ENCODE results near the gene TNFAIP8. TPM values are rescaled to one million over a fixed set of nuclear protein-coding genes. Genes with fewer than 3 reads are reported as not detected.
A peak's percentile ranks its signal among the peaks of the same experiment; 100 is the strongest.
"Not testable (repeated sequence)": the region's sequence is repeated elsewhere in the genome, so short reads cannot be mapped to it uniquely, and the experiment has no call there.

Gene TNFAIP8
- total and polyA plus RNA-seq, 2 experiments from 2014 or later = 10.3 to 14.8 TPM

GRCh38 chr5:119411361-119412278 is 55.8 kb downstream of the TNFAIP8 start:
- Histone ChIP-seq H3K4me2 (ENCODE audit: unreplicated experiment) (peak overlapping the region; percentile 95), H3K9ac (peak overlapping the region; percentile 88), H3K4me1 (ENCODE audit: insufficient read depth) (peaks cover 9% of the 10 kb centered on the region), H3K36me3 (ENCODE audit: low read depth) (no peaks in the 10 kb centered on the region), H3K27ac (peak overlapping the region; percentile 89), H3F3A (ENCODE audit: insufficient read depth) (peaks cover 15% of the 10 kb centered on the region), H3K79me2 (ENCODE audit: insufficient read depth) (no peaks in the 10 kb centered on the region), H3K9me3 (ENCODE audit: low read depth) (no peaks in the 10 kb centered on the region), H2AFZ (peak overlapping the region; percentile 98), H3K9me2 (ENCODE audit: insufficient read depth) (no peaks in the 10 kb centered on the region), H3K4me3 (peak overlapping the region; percentile 92), H3K27me3 (replicated peaks; ENCODE audit: insufficient read depth) (no peaks in the 10 kb centered on the region), H4K20me1 (ENCODE audit: insufficient read depth) (no peaks in the 10 kb centered on the region)
- in situ Hi-C loops (cut with MboI) = loop anchor here (10.0 kb wide), 1 partner anchor 387 kb away; no protein-coding TSS in a partner anchor
- peak; percentile 89 for DNase-seq
- TF ChIP-seq EZH2 (IDR thresholded peaks at IDR 0.05; ENCODE audit: insufficient read depth, poor library complexity, severe bottlenecking) = no peak
- TF ChIP-seq EZH2phosphoT487 (IDR thresholded peaks at IDR 0.05; ENCODE audit: insufficient read depth, low read depth) = no peak
- 1% methylated on average over 15 of the region's 15 CpGs for WGBS, 2 experiments (ENCODE audit: low coverage in 1 of 2, low lambda C conversion rate in 2 of 2, missing lambda C conversion rate in 2 of 2)

DNA sequence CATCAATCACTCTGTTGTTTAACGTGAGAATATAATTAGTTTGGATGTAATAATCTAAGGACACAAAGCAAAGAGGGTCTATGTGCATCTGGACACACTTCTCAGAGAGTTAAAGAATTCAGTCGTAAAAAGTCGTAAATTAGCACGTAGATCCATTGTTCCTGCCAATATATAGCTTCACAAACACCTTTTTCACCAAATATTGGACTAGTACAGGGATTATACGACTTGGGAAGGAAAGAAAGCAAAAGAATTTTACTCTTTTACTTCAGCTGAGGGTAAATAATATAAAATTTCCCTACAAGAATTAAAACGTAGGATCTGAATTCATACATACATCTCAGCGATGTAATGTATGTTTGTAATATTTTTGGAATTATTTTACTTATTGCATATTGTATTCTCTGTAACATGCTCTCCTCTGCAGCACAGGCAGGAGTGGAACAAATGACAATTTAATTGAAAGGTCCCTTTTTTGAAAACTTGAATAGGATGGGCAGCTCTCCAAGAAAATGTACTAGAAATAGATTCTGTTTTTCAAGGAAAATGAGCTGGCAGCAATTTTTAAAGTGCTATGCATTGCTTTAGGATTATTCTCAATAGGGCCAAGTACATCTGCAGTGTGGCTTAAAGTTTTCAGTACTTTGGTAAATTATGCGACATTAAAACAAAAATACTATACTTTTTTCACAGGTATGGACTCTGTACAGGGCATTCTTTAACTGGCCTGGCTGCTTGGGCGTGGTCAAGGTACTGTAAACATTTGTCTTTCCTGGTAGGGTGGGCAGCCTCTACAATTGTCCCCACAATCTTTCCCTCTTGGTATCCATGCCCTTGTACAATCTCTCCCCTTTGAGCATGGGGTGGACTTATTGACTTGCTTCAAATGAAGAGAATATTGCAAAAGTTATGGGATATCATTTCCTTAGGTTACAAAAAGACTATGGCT is 56.7 kb downstream of the TNFAIP8 start:
- WGBS, 2 experiments (ENCODE audit: low coverage in 1 of 2, low lambda C conversion rate in 2 of 2, missing lambda C conversion rate in 2 of 2) = 28 to 29% methylated on average over 9 of the region's 9 CpGs
- no peak for DNase-seq
- Histone ChIP-seq H3K36me3 (ENCODE audit: low read depth) (no peaks in the 10 kb centered on the region), H3K4me2 (ENCODE audit: unreplicated experiment) (peak overlapping the region; percentile 95), H2AFZ (peak overlapping the region; percentile 98), H3F3A (ENCODE audit: insufficient read depth) (peaks cover 15% of the 10 kb centered on the region), H3K9ac (no peak overlapping the region), H3K9me2 (ENCODE audit: insufficient read depth) (no peaks in the 10 kb centered on the region), H3K4me1 (ENCODE audit: insufficient read depth) (peaks cover 9% of the 10 kb centered on the region), H4K20me1 (ENCODE audit: insufficient read depth) (no peaks in the 10 kb centered on the region), H3K4me3 (peak overlapping the region; percentile 92; the same call in 1 of the 2 replicates), H3K27me3 (replicated peaks; ENCODE audit: insufficient read depth) (no peaks in the 10 kb centered on the region), H3K9me3 (ENCODE audit: low read depth) (no peaks in the 10 kb centered on the region), H3K79me2 (ENCODE audit: insufficient read depth) (no peaks in the 10 kb centered on the region), H3K27ac (no peak overlapping the region)
- in situ Hi-C loops (cut with MboI) = loop anchor here (10.0 kb wide), 1 partner anchor 388 kb away; no protein-coding TSS in a partner anchor
- TF ChIP-seq EZH2phosphoT487 (IDR thresholded peaks at IDR 0.05; ENCODE audit: insufficient read depth, low read depth) (no peak), EZH2 (IDR thresholded peaks at IDR 0.05; ENCODE audit: insufficient read depth, poor library complexity, severe bottlenecking) (no peak)

DNA sequence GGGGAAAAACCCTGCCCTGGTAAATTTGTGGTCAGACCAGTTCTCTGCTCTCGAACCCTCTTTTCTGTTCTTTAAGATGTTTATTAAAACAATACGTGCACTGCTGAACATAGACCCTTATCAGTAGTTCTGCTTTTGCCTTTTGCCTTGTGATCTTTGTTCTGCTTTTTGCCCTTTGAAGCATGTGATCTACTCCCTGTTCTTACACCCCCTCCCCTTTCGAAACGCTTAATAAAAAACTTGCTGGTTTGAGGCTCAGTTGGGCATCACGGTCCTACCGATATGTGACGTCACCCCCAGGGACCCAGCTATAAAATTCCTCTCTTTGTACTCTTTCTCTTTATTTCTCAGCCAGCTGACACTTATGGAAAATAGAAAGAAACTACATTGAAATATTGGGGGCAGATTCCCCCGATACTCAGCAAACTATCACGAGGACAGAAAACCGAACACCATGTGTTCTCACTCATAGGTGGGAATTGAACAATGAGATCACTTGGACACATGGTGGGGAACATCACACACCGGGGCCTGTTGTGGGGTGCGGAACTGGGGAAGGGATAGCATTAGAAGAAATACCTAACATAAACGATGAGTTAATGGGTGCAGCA is 58.4 kb downstream of the TNFAIP8 start:
- WGBS, 2 experiments (ENCODE audit: low coverage in 1 of 2, low lambda C conversion rate in 2 of 2, missing lambda C conversion rate in 2 of 2) = 70 to 74% methylated on average over 13 of the region's 13 CpGs
- not testable (repeated sequence) for H4K20me1 ChIP-seq (ENCODE audit: insufficient read depth); H3K9me3 ChIP-seq (ENCODE audit: low read depth); H3K9ac ChIP-seq; H3K4me1 ChIP-seq (ENCODE audit: insufficient read depth); H3K36me3 ChIP-seq (ENCODE audit: low read depth); DNase-seq; H2AFZ ChIP-seq; H3K4me3 ChIP-seq; H3K9me2 ChIP-seq (ENCODE audit: insufficient read depth); H3K4me2 ChIP-seq (ENCODE audit: unreplicated experiment); H3K27ac ChIP-seq; H3K27me3 ChIP-seq (replicated peaks; ENCODE audit: insufficient read depth); H3K79me2 ChIP-seq (ENCODE audit: insufficient read depth)
- in situ Hi-C loops (cut with MboI) = loop anchor here (10.0 kb wide), 1 partner anchor 389 kb away; no protein-coding TSS in a partner anchor
- peaks cover 23% of the 10 kb centered on the region for H3F3A ChIP-seq (ENCODE audit: insufficient read depth)
